Right kidney (tissue), 1 donor: ENCODE data around the gene TSPAN9.

Experiments
- DNase-seq: peaks from one replicate; pipeline ENCODE4 v3.0.0-alpha.2; 2016

Gene TSPAN9

DNA sequence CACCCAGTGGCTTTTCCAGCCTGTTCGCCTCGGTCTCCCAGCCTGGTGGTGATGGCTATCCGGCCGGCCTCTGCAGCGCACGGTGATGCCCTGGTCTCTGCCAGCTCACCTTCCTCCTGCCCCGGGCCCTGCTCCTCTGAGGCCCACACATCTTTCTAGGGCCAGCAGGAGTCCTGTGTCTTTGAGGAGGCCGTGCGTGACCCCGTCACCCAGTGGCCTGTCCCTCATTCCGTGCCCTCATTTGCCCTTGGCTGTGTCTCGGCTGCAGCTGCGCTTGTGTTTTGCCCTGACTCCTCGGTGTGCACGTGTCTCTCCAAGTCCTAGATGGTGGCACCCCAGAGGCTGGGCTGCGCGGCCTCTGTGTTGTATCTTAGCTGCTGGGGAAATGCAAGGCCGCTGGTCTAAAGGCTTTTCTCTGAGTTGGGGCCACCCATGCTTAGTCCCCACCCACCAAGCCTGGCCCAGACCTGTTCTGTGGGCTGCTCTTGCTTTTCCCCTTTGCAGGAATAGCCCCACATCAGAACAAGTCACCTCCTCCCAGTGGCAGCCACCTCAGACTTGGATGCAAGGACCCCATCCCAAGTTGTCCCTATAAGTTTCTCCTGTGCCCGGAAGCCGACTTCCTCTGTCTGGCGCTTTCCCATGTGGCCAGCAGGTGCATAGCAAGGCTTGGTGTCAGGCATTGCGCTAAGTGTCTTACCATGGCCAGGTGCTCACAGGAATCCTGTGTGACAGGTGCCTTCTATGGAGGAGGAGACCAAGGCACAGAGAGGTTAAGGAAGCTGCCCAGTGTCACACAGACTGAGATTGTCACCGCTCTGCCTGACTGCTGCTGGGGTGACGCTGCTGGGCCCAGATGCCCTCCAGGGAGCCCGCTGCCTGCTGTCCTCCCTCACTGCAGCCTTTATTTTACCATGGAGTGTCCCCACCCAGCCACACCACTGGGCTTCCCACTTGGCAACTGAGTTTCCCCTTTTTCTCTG is 64.5 kb downstream of the TSPAN9 start:
- DNase-seq, result no peak

DNA sequence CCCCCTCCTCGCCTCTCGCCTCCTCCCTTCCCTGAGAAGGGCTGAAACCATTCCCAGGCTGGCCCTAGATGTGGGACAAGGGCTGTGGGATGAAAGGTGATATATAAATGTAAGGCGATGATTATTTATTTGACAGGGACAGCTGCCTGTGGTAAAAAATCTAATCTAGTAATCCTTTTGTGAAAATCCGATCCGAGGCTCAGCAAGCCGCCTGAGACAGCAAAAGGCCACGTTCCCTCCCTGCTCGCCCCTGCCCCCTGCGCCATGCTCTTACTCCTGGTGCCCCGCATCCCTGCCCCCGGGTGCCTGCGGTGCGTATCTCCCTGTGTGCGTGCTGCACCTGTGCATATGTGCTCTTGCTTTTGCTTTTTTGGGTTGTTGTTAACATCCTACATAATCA is 65.2 kb downstream of the TSPAN9 start:
- no peak for DNase-seq

DNA sequence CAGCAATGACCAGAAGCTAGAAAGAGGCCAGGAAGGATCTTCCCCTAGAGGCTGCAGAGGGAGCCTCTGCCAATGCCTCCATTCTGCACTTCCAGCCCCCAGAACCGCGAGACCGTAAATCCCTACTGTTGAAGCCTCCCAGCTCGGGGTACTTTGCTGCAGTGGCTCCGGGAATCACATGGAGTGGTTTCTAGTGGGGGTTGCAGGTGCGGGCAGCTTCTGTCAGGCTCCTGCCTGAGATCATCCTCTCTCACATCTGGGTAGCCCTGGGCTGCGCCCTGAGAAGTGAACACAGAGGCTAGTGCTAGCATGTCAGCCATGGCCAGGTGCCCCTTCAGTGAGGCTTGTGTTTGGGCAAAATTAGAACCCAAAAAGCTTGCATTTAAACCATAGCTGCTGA is 67.3 kb downstream of the TSPAN9 start:
- no peak for DNase-seq

DNA sequence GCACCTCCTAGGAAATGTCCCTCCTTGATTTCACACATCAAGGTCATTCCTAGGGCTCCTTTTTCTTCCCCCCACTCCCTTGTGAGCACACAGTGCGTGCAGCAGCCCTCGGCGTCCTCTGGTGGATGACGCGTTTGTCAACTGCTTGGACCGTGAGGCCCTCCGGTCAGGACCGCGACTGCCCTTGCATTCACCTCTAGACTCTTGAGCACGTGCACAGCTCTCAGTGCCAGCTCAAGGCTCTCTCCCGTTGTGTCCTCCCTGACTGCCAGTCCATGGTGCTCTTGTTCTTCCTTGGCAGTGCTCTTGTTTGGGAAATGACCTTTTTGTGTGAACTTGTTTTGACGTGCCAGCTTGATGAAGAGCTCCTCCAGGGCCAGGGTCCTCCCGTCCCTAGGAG is 67.9 kb downstream of the TSPAN9 start:
- no peak for DNase-seq

DNA sequence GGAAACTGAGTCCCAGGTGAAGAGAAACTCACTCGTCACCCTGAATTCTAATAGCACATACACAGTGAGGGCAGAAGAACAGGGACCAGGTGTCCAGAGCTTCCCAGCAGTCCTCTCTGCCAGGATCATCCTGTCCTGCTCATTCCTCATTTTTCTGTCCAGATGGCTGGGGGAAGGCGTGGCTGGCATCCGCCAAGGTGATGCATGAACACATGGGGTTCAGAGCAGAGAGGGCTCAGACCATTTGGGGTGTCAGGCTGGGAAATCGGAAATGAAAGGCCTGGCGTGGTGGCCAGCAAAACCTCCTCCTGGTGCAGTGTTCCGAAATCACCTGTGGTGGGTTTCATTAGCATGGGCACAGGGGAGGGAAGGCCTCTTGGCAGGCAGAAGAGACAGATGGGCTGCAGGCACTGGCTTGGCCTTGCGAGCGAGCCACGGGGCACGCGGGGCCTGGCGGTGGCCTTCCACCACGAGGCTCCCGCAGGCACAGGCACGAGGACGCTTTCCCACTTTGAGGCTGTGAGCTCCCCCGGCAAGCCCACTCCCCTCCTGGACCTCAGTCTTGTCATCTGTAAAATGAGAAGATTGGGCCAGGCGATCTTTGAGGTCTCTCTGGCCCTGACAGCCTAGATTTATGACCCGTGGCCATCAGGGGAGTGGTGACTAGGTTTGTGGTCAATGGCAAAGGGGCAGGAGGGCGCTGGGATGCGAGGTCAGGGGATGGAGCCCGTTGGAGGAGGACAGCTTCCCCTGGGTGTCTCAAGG is 68.5 kb downstream of the TSPAN9 start:
- no peak for DNase-seq

DNA sequence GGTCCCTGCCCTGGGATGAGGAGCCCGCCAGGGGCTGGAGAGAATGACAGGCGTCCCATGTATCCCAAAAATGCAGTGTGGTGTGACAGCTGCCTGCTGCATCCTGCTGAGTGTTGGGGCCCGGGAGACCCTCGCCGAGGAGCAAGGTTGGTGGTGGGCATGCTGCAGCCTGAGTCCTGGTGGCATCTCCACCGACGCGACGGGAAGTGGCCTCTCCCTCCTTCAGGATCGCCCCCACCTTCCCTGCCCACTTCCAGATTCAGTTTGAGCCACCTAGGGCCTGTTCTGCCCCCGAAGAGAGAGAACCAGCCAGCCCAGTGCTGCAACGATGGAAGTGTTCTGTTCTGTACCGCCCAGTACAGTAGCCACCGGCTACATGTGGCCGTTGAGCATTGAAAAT is 70.1 kb downstream of the TSPAN9 start:
- DNase-seq, result no peak

DNA sequence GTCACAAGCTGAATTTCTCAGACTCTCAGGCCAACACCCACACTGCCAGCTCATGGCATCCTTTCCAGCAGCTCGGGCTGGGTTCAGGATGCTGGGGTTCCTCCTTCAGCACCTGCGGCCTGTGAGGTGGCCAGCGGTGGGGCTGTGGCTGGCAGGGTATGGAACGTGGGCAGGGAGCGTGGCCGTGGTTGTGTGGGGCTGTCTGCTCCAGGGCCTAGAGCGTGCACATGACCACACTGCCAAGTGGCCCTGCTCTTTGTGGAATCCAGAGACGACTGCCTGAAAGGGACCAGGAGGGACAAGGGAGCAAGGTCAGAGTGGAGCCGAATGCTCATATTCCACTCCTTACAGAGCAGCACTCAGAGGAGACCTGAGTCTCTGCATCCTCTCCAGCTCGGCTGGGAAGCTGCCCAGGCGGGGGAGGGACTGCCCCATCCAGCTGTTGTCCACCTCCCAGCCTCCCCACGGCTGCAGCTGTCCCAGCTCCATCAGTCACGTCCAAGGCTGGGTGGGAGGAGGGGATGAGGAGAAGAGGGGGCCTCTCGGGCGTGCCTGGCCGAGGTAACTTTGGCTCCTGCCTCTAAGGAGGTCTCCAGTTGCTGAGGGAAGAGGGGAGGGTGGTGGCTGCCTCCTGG is 71.3 kb downstream of the TSPAN9 start:
- DNase-seq, result peak; percentile 46

DNA sequence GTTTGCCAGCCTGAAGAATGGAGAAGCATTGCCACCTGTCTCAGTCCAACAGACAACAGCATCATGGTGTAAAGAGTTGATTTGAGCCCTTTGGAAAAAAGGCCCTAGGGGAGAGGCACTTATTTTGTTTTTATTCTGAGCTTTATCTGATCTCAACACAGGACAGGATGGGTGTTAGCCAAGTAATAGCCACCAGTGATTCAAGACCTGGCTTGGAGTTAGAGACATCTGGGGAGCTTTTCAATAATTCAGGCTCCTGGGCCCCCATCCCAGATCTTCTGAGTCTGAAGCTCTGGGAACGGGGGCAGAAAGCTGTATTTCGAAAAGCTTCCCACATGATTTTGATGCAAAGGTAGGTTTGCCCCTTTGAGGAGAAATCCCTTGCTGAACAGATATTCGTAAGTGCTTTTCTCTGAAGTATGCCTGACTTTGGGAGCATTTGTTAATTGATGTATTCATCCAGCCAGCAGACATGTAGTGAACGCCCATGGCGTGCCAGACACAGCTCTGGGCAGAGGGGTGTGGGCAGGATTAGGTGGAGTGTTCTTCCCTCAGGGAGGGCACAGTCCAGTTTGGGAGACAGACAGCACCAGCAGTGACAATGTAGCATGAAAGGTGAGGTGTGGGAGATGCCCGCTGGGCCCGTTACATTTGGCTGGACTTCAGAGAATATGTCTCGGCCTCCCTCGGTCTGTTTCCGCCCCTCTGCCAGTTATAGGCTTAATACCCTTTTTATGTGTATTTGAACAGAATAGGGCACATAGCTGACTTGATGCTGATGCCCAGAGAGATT is 72.5 kb downstream of the TSPAN9 start:
- no peak for DNase-seq

DNA sequence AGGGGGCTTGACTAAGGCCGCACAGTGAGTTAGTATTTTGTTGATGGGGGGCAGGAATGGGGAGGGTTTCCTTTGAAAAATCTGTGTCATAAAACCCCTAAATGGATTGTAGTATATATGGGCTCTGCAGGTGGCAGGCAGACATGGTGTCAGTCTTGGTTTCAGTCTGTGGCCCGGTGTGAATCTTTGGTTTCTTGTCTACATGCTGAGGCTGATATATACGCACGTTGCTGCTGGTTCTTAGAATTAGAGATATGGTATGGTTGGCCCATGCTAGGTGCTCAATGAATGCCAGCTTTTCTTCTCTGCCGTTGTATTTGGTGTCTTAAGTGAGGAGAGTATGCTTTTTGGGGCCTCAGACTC is 73.1 kb downstream of the TSPAN9 start:
- no peak for DNase-seq

DNA sequence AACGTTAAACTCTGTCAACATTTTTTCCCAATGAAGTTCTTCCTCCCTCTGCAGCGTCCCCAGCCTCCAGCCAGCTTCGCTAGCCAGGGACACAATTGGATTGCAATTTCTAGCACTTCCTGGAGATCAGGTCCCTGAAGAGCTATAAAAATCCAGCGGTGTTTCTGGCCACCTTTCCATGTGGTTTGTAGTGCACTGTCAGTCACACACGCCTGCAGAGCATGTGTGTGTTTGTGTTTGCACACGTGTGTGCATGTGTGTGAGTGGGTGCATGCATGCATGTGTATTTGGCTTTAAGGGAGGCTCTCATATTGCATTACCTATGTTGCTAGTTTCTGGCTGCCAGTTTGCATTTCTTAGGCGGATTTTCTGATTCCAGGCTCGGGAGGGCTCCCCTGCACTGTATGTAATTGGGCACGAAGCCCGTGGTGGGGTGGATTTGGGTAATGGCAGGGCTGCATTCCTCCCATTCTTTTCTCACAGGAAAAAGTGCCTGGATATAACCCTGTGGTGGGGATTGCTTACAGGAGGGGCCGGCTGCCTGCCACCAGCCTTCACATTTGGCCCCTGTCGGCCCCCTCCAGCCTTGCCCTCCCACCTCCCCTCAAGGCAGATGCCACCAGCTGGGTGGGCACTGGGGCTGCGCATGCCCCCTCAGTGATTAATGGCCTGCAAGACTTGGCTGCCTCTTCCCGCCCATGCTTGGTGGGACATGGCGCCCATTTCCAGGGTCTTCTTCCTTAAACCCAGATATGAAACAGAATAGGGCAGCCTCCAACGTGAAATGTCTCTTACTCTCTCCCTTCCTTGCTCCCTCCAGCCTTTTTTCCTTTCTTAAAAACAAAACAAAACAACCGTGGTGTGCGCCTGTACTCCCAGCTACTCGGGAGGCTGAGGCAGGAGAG is 74.0 kb downstream of the TSPAN9 start:
- peak; percentile 47 for DNase-seq

DNA sequence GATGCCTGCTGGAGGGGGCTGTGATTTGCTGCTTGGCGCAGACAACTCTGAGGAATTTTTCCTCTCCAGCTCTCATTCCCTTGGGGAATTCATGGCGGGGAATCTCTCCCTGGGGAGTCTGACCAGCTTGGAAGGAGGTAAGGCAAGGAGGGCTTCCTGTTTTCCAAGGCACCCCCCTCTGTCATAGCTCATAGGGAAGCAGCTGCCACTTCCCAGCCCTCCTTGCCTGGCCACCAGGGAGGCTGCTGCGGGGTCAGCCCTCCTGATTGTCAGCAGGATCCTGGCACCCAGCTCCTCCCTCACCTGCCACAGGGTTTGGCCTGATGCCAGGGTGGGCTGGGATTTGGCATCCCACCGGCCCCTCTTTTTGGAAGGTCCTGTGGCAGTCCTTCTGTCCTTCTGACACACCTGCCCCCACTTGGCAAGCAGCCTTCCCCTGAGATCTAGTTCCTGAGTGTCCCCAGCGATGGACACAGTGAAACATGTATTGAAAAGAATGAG is 74.9 kb downstream of the TSPAN9 start:
- peak; percentile 30 for DNase-seq

DNA sequence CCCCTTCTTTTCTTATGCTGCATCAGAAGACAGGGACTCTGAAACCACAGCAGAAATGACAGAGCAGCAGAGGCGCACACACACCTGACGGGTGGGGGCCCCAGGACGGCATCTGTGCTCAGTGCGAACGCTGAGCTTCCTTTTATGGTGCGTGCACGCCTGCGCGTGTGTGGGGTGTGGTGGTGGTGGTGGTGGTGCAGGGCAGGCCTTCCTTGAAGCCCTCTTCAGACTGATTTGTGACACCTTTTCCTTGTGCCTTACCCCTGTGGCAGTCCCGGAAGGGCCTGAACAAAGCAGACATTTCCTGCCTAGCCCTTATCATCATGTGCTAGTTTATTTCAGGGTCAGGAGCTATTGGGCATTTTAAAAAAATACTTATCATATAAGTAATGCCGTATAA is 75.7 kb downstream of the TSPAN9 start:
- no peak for DNase-seq

DNA sequence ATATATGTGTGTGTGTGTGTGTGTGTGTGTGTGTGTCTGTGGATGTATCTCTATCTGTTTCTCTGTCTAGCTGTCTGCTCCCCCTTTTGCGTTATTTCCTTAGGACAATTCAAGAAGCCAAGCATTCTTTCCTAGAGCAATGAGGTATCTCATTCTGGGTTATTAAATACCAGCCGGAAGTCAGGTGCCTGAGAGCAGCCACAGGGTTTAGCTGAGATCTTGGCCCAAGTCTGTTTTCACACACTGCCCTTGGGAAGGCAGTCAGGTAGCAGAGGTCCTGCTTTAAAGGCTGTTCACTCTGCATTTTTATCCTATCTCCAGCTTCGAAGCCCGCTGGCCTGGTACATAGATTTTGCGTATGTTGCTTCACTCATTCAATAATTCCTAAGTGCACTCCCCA is 76.8 kb downstream of the TSPAN9 start:
- no peak for DNase-seq

DNA sequence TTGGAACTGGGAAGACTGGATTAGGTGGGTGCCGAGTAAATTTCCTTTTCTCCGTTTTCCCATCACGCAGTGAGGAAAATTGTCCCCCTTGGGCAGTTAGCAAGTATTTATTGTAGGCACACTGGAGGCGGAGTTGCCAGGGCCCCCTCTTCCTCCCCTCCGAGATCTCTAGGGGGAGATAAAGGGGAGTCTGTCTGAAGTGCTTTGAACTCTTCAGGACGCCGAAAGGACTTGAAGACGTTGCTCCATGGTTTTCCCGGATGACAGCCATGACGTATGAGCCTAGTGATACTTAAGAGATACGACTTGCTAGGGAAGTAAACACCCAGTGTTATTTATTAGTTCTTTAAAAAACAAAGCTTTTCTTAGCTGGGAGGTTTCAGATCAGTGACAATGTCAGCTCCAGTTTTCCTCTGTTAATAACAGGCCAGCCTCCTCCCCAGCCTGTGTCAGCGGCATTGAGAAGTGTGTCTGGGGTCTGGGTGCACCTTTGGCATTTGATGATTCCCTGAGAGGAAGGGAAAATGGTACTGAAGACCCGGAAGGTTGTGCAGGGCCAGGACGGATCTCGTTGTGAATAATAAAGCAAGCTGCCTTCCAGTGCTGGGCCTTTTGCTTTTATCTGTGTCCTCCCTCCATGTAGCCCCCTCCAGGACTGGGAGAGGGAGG is 78.7 kb downstream of the TSPAN9 start:
- DNase-seq, result no peak

DNA sequence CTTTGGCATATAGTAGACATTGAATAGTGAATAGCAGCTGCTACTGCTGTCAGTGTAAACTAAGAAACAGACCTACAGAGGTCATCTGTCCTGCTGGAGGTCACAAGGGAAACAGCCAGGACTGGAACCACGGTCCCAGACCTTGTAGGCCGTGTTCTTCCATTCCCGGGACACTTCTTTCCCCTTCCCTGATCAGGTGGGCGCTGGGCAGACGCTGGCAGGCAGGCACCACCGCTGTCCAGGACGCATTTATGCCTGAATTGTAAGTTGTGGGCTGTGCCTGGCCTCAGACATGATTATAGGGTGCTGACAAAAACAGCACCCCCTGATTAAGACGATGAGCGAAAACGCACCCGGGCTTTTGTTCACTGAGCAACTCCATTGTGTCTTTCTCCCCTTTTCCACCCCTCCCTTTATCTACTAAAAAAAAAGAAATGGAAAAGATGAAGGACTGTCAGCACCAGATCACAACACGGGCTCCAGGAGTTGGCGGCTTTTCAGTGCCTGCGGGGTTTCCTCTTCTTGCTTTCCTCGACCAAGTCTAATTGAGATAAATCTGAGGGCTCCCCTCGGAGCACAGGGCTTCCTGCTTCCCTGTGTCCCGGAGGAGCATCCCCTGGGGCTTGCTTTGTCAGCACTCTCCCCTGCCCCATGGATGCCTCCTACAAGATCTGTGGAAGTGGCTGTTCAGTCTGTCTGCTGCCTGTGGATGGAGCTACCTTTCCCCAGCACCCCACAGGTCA is 80.6 kb downstream of the TSPAN9 start:
- no peak for DNase-seq

DNA sequence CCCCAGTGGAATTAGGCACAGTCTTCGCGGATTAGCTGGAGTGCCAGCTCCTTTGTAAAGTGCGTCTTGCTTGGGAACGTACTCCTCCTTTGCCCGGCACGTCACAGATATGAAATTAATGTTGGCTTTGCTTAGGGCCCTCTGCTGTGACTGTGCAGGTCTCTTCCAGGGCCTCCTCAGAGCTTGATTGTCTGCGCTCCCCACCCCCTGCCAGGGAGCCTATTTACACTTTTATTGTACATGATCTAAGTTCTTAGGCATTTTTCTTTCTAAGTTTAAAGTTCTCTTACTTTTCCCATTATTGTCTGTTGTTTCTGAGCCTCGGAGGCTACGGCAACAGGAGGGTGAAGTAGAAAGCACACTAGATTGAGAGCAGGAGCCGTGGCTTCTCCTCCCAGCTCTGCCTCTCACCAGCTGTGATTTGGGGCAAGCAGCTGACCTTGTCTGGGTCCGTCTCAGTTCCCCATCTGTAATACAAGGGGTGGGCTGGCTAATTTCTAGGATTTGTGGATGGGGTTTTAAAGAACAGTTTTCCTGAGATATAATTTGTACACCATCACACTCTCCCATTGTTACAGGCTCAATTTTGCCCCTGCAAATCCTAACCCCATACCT is 81.8 kb downstream of the TSPAN9 start:
- DNase-seq, result no peak

DNA sequence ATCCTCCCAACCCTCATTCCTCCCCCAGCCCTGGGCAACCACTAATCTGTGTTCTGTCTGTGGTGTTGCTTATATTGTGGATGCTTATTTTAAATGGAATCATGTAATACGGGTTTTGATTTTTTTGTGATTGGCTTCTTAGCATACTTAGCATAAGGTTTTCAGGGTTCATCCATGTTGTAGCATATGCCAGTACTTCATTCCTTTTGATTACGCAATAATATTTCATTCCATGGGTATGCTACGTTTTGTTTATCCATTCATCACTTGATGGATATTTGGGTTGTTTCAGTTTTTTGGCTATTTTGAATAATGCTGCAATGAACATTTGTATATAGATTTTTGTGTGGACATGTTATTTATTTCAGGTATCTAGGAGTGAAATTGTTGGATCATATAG is 82.9 kb downstream of the TSPAN9 start:
- DNase-seq, result no peak

DNA sequence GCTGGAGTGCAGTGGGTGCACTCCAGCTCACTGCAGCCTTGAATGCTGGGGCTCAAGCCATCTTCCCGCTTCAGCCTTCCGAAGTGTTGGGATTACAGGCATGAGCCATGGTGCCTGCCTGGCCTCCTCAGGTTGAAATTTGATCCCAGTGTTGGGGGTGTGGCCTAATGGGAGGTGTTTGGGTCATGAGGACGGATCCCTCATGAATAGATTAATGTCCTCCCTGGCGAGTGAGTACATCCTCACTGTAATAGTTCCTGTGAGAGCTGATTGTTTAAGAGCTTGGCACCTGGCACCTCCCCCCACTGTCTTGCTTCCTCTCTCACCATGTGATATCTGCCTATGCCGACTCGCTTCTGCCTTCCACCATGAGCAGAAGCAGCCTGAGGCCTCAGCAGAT is 84.7 kb downstream of the TSPAN9 start:
- DNase-seq, result no peak

DNA sequence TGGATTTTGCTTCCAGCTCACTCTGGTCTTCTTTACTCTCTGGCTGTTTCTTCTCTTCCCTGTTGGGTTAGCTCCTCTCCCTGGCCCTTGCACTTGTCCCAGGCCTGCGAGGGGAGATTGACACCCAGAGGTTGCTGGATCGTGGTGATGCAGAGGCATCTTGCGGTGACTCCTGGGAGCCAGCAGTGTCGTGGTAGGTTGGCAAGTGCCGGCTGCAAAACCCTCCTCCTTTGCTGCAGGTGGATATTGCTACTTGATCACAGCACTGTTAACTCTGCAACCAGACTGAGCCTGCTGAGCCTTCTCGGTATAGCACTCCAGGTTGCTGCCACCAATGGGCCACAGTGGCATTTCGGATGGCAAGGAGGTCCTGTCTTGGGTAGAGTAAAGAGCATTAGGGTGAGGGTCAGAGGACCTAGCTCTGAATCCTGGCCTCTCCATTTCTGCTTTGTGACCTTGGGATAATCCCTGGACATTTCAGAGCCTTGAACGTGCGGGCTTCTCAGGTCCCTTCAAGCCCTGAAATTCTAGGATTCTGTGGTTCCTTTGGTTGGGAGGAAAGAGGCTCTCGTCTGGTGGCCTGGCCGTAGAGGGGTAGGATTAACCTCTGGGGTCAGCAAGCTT is 87.4 kb downstream of the TSPAN9 start:
- DNase-seq, result no peak
